GDM1 (cell line): ENCODE data around the gene UTP18.

Source experiments
- DNase-seq: peaks from one replicate; lab custom pipeline; 2025; lab: John Stamatoyannopoulos, UW

The UTP18 gene

GRCh38 chr17:51335883-51336822, 75.8 kb downstream of the UTP18 start:
- DNase-seq: no peak

GRCh38 chr17:51341457-51341856, 81.1 kb downstream of the UTP18 start:
- DNase-seq: no peak

- no peak for DNase-seq
Observed at GRCh38 chr17:51342257-51342656, 81.9 kb downstream of the UTP18 start.

GRCh38 chr17:51344532-51344931, 84.2 kb downstream of the UTP18 start:
- DNase-seq: no peak

- DNase-seq: no peak
Observed at GRCh38 chr17:51346218-51346982, 86.1 kb downstream of the UTP18 start.
